ENCODE results near the gene FGR. TPM values are rescaled to one million over a fixed set of nuclear protein-coding genes. Genes with fewer than 3 reads are reported as not detected.

Gene FGR
- total and polyA plus RNA-seq, 8 donors: 3.1 to 126 (median 4.7) TPM

DNA sequence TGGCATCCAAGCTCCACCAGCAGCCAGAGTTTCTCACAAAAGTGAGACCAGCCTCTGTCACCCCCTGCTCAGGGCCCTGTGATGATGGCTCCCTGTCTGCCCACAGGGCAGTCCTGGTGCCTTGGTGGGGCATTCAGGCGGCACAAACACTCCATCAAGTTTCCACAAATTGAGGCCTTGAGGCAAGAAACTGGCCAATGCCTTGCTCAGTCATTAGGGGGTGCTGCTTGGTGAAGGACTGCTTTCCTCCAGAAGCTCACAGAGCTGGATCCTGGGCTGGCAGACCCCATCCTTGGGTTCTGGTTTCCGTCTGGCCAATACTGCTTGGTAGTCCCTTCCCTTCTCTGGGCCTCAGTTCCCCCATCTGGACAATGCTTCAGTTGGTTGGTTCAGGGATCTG is 18.5 kb downstream of the FGR start:
- peak in 1 of 4 donors; percentile 31 for DNase-seq
- Histone ChIP-seq H3K36me3 (peaks cover 0 to 98% of the 10 kb centered on the region in 2 donors), H3K27ac (peak overlapping the region in 1 of 2 donors; percentile 5), H3K4me3 (no peak overlapping the region), H3K9me3 (no peaks in the 10 kb centered on the region), H3K27me3 (no peaks in the 10 kb centered on the region), H3K4me1 (peaks cover 0 to 71% of the 10 kb centered on the region in 2 donors)
- TF ChIP-seq, protein P1, sequence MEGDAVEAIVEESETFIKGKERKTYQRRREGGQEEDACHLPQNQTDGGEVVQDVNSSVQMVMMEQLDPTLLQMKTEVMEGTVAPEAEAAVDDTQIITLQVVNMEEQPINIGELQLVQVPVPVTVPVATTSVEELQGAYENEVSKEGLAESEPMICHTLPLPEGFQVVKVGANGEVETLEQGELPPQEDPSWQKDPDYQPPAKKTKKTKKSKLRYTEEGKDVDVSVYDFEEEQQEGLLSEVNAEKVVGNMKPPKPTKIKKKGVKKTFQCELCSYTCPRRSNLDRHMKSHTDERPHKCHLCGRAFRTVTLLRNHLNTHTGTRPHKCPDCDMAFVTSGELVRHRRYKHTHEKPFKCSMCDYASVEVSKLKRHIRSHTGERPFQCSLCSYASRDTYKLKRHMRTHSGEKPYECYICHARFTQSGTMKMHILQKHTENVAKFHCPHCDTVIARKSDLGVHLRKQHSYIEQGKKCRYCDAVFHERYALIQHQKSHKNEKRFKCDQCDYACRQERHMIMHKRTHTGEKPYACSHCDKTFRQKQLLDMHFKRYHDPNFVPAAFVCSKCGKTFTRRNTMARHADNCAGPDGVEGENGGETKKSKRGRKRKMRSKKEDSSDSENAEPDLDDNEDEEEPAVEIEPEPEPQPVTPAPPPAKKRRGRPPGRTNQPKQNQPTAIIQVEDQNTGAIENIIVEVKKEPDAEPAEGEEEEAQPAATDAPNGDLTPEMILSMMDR (IDR thresholded peaks at IDR 0.05): no peak
- intact Hi-C loops (cut with DNase I): loop anchor here in 1 of 2 donors (10.0 kb wide), 1 partner anchor 312 kb away; no protein-coding TSS in a partner anchor
- ATAC-seq: no peak

DNA sequence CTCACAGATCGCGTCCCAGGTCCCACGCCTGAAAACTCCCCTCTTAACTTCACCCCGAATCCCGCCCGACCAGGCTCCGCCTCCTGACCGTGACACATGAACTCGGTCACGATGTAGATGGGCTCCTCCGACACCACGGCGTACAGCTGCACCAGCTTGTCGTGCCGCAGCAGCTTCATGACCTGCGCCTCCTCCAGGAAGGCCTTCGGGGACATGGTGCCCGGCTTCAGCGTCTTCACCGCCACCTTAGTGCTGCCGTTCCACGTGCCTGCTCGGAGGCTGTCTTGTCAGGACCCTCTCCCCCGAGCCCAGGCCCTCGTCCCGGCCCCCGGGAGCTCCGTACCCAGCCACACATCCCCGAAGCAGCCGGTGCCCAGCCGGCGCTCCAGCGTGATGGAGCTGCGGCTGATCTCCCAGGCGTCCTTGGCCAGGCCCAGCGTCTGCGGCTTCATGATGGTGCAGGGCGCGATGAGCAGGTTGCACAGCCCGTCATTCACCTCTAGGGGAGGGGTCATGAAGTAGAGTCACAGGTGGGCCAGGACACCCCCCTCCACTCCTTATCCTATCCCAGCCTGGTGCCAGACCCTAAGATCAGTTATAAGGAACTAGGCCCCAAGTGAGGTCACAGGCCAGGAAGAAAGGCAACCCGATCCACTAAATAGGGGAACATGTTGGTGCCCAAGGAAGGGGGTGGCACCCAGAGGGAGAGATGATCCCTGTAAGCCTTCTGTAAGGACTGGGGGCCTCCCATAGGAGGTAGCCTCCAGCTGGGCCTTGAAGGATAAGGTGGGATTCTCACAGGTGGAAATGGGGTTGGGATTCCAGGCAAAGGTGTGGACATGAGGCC is 19.4 kb downstream of the FGR start:
- peak in 1 of 4 donors; percentile 72 for DNase-seq
- H3K27ac ChIP-seq: peak overlapping the region in 1 of 2 donors; percentile 5
- intact Hi-C loops (cut with DNase I): loop anchor here in 1 of 2 donors (10.0 kb wide), 1 partner anchor 311 kb away; no protein-coding TSS in a partner anchor
- H3K4me1 ChIP-seq: peaks cover 0 to 64% of the 10 kb centered on the region in 2 donors
- H3K27me3 ChIP-seq: no peaks in the 10 kb centered on the region
- ATAC-seq: no peak
- no peaks in the 10 kb centered on the region for H3K9me3 ChIP-seq
- H3K4me3 ChIP-seq: no peak overlapping the region
- TF ChIP-seq, protein P1 (IDR thresholded peaks at IDR 0.05): no peak
- peaks cover 0 to 96% of the 10 kb centered on the region in 2 donors for H3K36me3 ChIP-seq

DNA sequence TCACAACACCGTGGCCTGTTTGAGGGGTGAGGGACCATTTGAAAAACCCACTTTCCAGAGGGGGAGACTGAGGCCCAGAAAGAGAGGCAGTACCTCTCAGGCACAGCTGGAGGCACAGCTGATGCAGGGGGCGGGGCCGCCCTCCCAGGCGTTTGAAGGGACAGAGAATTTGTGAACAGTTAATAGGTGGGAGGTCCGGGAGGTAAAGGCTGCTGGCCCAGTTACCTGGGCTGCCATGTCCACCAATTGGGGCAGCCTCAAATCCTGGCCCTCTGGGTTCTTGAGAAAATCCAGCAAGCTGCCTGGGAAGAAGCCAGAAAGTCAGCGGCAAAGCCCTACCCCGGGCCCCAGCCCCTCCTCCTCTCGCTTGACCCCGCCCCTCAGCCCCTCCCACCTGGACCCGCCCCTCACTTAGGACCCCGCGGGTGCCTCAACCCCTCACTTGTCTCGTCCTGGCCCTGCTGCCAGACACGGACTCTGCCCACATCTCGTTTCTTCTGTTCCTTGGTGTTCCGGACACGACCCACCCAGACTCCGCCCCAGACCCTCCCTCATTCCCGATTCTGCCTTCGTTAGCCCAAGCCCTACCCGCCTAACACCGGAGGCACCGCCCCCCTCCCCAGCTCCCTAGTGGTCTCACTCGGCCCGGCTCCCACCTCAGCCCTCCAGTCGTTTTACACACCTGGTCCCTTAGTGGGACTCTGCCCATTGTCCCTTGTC is 20.2 kb downstream of the FGR start:
- Histone ChIP-seq H3K36me3 (peaks cover 0 to 88% of the 10 kb centered on the region in 2 donors), H3K4me1 (peaks cover 0 to 64% of the 10 kb centered on the region in 2 donors), H3K4me3 (no peak overlapping the region), H3K27me3 (no peaks in the 10 kb centered on the region), H3K9me3 (no peaks in the 10 kb centered on the region), H3K27ac (peak overlapping the region in 1 of 2 donors; percentile 5)
- intact Hi-C loops (cut with DNase I): loop anchor here in 1 of 2 donors (10.0 kb wide), 1 partner anchor 310 kb away; no protein-coding TSS in a partner anchor
- TF ChIP-seq, protein P1 (IDR thresholded peaks at IDR 0.05): no peak
- DNase-seq: peak in 2 of 4 donors; percentile 44 to 53
- ATAC-seq: no peak

DNA sequence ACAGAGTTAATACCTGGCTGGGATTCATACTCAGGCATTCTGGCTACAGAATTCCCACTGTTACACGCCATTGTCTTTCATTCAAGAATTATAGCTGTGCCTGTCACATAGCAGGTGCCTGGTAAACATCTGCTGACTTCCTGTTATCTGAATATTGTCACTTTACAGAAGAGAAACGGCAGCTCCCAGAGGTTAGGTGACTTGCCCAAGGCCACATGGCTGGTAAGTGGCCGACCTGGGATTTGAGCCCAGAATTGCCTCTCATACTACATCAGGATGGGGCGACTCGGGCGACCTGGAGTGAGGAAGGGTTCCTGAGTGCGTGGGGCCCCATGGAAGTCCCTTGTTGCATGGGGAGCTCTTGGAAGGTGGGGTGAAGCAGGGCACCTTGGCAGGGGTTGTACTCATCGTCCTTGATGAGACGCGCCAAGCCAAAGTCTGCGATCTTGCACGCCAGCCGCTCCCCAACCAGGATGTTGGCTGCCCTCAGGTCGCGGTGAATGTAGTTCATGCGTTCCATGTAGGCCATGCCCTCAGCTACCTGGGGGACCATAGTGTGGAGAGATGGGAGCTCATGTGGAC is 20.9 kb downstream of the FGR start:
- intact Hi-C loops (cut with DNase I): loop anchor here in 1 of 2 donors (10.0 kb wide), 1 partner anchor 309 kb away; no protein-coding TSS in a partner anchor
- Histone ChIP-seq H3K27me3 (no peaks in the 10 kb centered on the region), H3K4me1 (peaks cover 0 to 64% of the 10 kb centered on the region in 2 donors), H3K4me3 (no peak overlapping the region), H3K9me3 (no peaks in the 10 kb centered on the region), H3K36me3 (peaks cover 0 to 81% of the 10 kb centered on the region in 2 donors), H3K27ac (peak overlapping the region in 1 of 2 donors; percentile 5)
- no peak for DNase-seq
- ATAC-seq: no peak
- TF ChIP-seq, protein P1 (IDR thresholded peaks at IDR 0.05): no peak
